IPS DF 4.7 (cell line): ENCODE results near the gene GDF10.

Experiments used
- DNase-seq: peaks from one replicate; pipeline ENCODE4 v3.0.0-alpha.2; 2013; ENCODE audit warnings: low spot score; ENCODE audit errors: extremely low read depth

The GDF10 gene

GRCh38 chr10:47314416-47314970, 14.5 kb downstream of the GDF10 start:
- DNase-seq, result no peak

- DNase-seq, result no peak
Observed at GRCh38 chr10:47315421-47315820, 15.4 kb downstream of the GDF10 start.

- DNase-seq, result no peak
Observed at GRCh38 chr10:47316131-47316530, 16.1 kb downstream of the GDF10 start.

GRCh38 chr10:47317251-47317650, 17.3 kb downstream of the GDF10 start:
- no peak for DNase-seq

GRCh38 chr10:47318706-47319105, 18.7 kb downstream of the GDF10 start:
- DNase-seq, result no peak

GRCh38 chr10:47319784-47320183, 19.8 kb downstream of the GDF10 start:
- no peak for DNase-seq

GRCh38 chr10:47320812-47321211, 20.8 kb downstream of the GDF10 start:
- no peak for DNase-seq

- DNase-seq, result no peak
Observed at GRCh38 chr10:47321521-47322195, 21.7 kb downstream of the GDF10 start.

- DNase-seq, result no peak
Observed at GRCh38 chr10:47322300-47323061, 22.5 kb downstream of the GDF10 start, which contains the start of gene GDF2. GDF2 (plus strand) TSS chr10:47322454; CDS start chr10:47322669, 215 bp downstream.

GRCh38 chr10:47323087-47323486, 23.1 kb downstream of the GDF10 start:
- DNase-seq, result no peak

GRCh38 chr10:47323636-47324296, 23.8 kb downstream of the GDF10 start:
- no peak for DNase-seq

GRCh38 chr10:47325303-47326291, 25.6 kb downstream of the GDF10 start:
- no peak for DNase-seq

- DNase-seq, result no peak
Observed at GRCh38 chr10:47326306-47326926, 26.4 kb downstream of the GDF10 start.

GRCh38 chr10:47326927-47327330, 26.9 kb downstream of the GDF10 start:
- no peak for DNase-seq

GRCh38 chr10:47329855-47330254, 29.9 kb downstream of the GDF10 start:
- no peak for DNase-seq

GRCh38 chr10:47330366-47330765, 30.4 kb downstream of the GDF10 start:
- no peak for DNase-seq

- no peak for DNase-seq
Observed at GRCh38 chr10:47330804-47331203, 30.8 kb downstream of the GDF10 start.

- no peak for DNase-seq
Observed at GRCh38 chr10:47331491-47331890, 31.5 kb downstream of the GDF10 start.

GRCh38 chr10:47331954-47332353, 32.0 kb downstream of the GDF10 start:
- no peak for DNase-seq

- DNase-seq, result no peak
Observed at GRCh38 chr10:47332371-47332770, 32.4 kb downstream of the GDF10 start.
